Activated CD4-positive, CD25-positive, alpha-beta regulatory T cell (primary cell): Measurements from ENCODE around the gene SND1.

Experiments
- DNase-seq, 4 experiments: peaks; one replicate each; lab custom pipeline; 2025; lab: John Stamatoyannopoulos, UW

The SND1 gene

GRCh38 chr7:127730658-127731276, 78.8 kb downstream of the SND1 start:
- DNase-seq = no peak

GRCh38 chr7:127731431-127732080, 79.6 kb downstream of the SND1 start:
- no peak for DNase-seq

- no peak for DNase-seq
Measured at GRCh38 chr7:127732306-127732705, 80.3 kb downstream of the SND1 start.

DNA sequence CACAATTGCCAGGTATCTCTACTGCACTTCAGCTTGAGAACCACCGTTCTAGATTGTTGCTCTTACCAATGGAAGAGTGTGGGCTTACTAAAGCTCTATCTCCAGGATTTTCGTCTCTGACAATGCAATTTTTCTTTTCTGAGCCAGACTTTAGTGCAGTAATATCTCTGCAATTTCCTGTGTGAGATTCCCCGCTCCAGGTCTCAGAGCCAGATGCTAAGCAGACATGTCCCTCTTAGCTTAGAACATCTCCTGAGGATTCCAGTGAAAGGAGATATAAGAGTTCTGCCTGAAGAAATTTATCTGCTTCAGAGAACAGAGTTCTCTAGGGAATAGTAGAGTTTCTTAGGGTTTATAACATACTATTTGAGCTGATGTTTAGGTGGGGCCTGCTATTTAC, 82.0 kb downstream of the SND1 start:
- DNase-seq = no peak

GRCh38 chr7:127736511-127736910, 84.5 kb downstream of the SND1 start:
- DNase-seq = no peak

DNA sequence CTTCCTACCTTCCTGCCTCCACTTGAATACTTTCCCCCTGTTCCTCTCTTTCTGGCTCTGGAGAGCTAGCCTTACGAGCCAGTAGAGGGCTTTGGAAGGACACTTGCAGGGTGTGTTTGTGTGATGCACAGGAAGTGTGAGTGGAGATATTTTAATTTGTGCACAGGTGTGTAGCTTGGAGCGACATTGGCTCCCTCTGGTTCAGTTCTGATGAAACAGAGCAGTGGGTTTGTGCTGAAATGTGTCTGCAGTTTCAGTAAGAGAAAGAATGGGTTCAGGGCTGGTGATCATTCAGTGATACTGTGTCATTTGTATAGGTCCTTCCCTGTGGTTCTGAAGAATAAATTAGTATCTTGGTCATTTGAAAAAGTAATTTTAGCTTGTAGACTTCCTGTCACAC, 86.9 kb downstream of the SND1 start:
- DNase-seq = no peak

DNA sequence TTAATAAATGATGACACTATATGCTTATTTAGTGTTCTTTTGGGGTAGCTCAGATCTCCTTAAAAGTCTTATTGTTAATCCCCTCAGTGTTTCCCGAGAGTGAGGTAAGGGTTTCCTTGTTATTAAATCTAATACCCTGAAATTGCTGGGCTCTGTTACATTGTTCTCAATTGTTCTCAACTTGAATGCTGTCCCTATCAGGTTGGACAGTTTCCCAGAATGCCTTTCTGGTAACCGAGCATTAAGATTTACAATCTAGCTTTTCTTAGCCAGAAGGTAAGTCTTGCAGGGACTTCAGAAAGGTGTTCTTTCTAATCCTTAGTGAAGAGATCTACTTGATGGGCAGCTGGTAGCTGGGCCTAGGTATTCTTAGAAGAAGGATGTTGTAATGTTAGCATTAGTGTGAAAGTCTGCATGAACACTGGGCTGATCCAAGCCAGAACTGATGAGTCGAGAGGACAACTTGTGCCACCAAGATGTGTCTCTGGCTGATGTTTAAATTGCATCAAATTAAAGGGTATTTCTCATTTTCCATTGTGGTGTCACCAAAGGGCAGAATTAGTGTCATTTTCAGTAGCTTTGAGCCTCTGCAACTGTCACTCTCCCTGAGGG, 89.9 kb downstream of the SND1 start:
- DNase-seq = no peak

DNA sequence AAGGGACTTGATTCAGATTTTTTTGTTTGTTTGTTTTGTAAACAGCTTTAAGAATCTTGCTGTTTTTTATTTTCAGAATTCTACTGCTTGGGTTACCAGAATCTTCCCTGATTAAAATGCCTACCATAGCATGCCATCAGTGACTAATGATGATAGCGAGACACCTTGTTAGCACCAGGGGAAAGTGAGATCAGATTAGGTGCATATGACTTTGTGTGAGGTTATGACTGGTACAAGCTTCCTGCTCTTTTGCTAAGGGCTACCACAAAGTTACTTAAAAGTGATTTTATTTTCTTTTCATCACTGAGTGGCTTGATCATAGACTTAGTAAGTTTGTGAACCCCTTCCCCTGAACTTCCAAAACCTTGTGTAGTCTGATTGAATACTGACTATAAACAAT, 93.5 kb downstream of the SND1 start:
- DNase-seq = no peak

- DNase-seq = no peak
Measured at GRCh38 chr7:127751062-127751461, 99.1 kb downstream of the SND1 start.

GRCh38 chr7:127751490-127752448, 99.8 kb downstream of the SND1 start:
- DNase-seq = no peak

GRCh38 chr7:127752829-127753228, 100.8 kb downstream of the SND1 start:
- DNase-seq = no peak

- no peak for DNase-seq
Measured at GRCh38 chr7:127754457-127754856, 102.5 kb downstream of the SND1 start.

DNA sequence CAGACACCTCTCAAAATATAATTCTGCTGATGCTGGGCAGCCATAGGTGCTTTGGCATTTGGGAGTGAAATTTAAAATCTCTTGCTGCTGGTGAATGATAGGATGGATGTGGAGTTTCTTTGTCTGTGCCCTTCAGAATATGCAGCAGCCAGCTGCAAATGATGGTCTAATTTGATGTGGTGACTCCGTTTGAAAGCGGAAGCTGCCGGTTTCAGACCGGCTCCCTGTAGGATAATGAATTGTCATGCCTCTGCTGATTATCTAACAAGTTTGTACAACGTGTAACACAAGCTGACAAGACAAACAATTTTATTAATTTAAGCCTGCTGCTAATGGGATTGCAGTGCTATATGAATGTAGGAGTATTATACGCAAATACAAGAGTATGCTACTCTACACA, 103.5 kb downstream of the SND1 start:
- no peak for DNase-seq

DNA sequence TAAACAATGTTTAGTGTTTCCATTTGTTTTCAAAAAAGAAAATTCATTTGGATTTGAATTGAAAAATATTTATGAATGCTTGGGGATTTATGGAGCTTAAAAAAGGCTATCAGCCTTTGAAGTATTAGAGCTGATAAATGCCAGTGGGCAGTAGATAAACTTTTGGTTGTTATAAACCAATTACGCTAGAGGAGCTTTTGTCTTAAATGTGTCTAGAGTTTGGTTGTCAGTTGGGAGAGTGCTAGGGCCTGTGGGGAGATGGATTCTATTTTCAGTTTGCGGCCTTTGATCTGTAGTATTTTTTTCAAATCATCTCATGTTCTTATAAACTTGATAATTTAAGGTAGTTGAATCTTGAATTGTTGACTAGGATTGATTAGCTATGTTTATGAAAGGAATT, 104.0 kb downstream of the SND1 start:
- DNase-seq = no peak

DNA sequence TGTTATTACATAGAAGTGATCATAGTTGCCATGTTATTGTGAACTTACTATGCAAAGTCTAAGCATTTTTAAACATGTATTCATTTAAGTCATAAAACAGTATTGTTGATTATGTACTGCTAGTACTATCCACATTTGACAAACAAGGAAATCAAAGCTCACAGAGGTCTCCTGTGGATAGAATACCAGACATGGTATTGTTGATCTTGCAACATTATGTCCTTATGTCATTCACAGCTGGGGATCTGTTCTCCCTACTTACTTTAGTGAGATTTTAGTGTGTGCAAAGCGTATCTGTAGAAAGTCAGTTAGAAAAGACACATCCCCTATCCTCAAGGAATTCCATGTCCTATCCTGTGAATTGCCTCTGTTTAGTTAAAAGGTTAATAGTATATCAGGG, 106.1 kb downstream of the SND1 start:
- DNase-seq = no peak

GRCh38 chr7:127758845-127759244, 106.9 kb downstream of the SND1 start:
- DNase-seq = no peak

DNA sequence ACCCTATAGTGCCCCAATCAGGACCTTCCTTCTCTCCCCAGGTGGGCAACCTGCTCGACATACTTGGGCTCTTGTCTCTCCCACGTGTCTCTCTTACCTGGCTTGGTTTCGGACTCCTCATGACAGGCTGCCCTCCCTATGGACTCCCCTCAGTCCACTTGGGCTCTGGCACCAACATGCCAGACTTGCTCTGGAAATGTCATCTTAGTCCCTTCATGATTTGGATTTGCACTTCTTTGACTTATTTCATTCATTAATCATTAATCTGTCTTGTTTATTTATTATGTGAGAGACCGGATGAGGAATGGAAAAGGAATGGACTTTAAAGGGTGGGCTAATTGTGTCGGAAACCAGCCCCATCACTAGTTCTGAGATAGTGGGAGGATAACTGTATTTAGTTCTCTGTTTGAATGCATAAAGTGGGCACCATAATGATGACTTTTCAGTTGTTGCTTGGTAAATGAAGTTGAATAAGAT, 108.0 kb downstream of the SND1 start:
- DNase-seq = no peak

GRCh38 chr7:127760436-127761031, 108.5 kb downstream of the SND1 start:
- DNase-seq = no peak

DNA sequence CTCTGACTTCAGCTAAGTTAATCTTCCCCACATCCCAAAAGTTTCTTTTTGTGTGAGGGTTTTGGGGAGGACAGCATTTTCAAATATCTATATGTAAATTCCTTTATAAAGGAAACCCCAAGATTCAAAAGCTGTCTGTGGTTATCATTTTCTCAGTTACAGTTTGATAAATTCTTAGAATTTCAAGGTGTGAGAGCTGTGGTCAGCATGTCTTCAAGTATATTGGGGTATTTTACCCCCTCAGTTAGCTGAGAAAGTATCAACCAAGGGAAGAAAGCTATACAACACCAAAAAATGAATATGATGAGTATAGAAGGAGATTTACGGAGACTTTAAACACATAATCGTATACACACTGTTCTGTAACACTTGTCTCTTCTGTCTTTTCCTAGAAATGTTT, 109.2 kb downstream of the SND1 start:
- no peak for DNase-seq

- no peak for DNase-seq
Measured at GRCh38 chr7:127764681-127765080, 112.7 kb downstream of the SND1 start.

DNA sequence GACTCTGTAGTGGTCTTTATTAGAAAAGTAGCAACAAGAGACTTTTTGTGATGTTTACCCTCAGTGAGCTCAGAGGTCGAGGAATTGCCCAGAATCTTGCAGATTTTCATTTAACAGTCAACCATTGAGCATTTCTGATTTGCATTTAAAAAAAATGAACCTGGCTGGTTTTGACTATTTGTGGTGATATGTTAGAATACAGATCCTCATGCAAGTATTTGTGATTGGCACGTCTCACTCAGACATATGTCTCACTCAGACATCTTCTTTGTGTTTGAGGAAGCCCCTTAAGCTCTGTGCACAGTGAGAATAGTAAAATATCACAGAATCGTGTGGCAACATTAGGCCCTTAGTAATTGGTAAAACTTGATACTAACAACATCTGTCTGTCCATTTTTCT, 113.2 kb downstream of the SND1 start:
- no peak for DNase-seq
